Stimulated activated CD8-positive, alpha-beta memory T cell treated with anti-CD3 and anti-CD28 coated beads, Interleukin-12 subunit alpha, Interleukin-12 subunit beta, amount 100 ng/mL, for 24 hours (primary cell): ENCODE data around the gene GRM5.
"Not testable (repeated sequence)": the region's sequence is repeated elsewhere in the genome, so short reads cannot be mapped to it uniquely, and the experiment has no call there.

Source experiments
- DNase-seq: peaks from one replicate; pipeline ENCODE4 v3.0.0-alpha.2; 2020; ENCODE audit errors: extremely low read depth

The GRM5 gene

DNA sequence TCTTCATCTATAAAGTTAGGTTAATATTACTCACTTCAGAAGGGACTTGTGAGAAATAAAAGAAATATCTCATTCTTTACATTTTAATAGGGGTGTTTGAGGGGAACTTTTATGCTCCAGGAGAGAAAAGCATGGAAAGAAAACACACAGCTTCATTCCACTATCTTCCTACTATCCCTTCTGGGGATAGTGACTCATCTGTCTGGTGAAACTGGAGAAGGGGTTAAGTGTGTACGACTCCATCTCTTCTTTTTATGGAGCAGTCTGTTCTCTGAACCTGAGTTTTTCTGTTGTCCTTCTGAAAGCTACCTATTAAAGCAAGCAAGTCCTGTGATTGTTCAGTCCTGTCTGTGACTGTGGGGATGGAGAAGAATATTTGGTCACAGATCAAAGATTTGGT is 227.6 kb downstream of the GRM5 start:
- not testable (repeated sequence) for DNase-seq

DNA sequence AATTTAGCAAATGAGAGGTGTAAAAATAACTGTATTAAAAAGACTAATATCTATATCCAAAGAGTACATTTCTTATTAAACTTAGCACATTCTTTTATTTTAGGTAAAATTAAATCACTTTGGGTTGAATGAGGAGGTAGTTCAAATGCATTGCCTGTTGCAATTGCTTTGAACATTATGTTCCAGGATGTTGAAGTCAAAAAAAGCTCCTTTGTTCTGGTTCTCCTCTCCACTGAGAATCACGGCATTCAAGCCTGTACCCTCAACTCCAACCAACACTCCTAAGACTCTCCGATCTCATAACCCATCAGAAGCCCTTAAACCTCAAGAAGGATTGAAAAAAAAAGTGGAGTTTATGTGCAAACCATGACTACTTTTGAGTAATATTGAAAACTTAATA is 230.1 kb downstream of the GRM5 start:
- DNase-seq = not testable (repeated sequence)

- no peak for DNase-seq
Observed at GRCh38 chr11:88831303-88831890, 234.4 kb downstream of the GRM5 start.

- DNase-seq = no peak
Observed at GRCh38 chr11:88827018-88827676, 238.6 kb downstream of the GRM5 start.

- DNase-seq = no peak
Observed at GRCh38 chr11:88819616-88820015, 246.2 kb downstream of the GRM5 start.

DNA sequence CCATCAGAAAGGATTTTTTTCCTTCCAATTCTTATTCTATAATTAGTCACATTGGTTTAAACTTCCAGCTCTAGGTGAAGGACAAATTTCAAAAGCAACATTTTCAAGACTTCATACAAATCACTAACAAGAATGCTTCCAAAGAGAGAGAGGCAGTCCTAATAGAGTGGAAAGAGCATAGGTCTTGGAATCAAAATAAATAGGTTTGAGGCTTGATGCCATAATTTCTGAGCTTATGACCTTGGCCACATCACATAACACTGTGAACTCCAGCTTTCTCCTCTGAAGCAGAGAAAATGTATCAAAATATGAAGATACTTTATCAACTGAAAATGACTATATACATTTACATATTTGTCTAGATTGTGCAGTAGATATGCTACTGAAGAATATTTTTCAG is 246.8 kb downstream of the GRM5 start:
- no peak for DNase-seq

DNA sequence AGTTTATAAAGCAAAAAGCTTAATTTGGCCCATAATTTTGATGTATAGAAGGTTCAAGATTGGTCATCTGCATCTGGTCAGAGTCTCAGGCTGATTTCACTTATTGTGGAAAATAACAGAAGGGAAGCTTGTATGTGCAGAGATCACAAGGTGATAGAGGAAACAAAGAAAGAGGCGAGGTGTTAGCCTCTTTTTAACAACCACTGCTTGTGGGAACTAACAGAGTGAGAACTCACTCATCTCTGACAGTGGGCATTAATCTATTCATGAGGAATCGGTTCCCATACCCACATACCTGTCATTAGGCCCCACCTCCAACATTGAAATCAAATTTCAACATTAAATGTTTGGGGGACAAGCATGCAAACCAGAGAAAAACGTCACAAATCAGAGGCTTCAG is 250.3 kb downstream of the GRM5 start:
- no peak for DNase-seq

- no peak for DNase-seq
Observed at GRCh38 chr11:88814076-88814475, 251.7 kb downstream of the GRM5 start.

DNA sequence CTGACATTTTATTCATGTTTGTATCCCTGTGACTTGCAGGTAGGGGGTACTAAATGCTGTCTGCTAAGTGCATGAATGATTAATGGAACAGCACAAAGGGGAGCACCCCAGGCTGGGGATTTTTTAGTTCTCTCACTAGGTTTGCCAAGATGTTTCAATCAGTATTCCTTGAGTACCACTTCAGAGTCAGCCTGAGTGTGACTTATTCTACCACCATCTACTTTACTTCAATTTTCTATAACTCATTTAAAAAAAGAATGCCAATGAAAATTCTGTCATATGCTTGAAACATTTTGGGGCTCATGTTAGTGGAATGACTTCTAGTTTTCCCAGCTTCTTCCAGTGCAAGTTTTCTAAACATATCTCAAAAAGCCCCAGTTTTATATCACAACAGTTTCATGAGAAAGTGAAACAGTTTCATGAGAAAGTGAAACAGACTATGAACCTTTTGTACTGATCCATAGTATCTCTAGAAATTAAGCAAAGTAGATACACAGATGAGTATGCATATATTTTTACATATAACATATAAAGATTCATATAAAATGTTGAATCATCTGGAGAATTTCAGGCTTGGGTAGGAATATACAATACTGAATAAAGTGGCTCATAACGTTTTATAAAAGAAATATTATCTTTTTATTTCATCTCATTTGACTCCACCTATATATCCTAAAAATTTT is 252.4 kb downstream of the GRM5 start:
- DNase-seq = no peak

- DNase-seq = no peak
Observed at GRCh38 chr11:88810420-88811097, 255.2 kb downstream of the GRM5 start.

DNA sequence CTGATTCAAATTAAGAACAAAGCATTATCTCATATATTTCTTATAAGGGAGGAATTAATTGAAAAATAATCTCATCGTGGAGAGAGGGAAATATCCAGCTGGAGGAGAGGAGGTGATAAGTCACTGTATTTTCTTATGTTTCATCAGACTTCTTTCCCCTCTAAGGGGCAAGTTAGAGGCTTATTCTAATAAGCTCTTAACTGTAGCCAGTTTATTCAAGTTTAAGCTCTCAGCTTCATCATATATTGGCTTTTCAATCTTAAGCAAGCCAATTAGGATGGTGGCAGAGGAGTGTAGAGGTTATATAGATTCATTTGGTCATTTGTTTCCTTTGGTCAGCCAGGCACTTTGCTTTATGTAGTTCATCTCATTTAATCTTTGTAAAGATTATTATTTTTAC is 256.7 kb downstream of the GRM5 start:
- no peak for DNase-seq

GRCh38 chr11:88807349-88807748 is 258.4 kb downstream of the GRM5 start:
- no peak for DNase-seq

DNA sequence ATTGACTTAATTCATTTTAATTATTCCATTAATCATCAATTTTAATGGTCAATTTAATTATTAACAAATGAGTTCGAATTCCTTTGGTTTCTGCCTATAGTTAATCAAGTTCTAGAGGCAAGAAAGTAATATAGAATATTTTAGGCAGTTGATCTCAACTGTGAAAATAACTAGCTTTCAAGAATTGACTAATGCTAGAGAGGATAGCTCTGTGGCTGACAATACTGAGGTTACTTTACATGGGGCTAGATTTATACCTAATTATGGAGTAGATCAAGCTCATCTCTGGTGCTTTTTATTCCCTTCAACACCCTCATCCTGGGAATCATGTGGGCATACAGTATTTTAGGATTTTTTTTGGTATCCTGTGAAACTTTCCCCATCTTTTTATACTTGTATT is 259.4 kb downstream of the GRM5 start:
- no peak for DNase-seq

DNA sequence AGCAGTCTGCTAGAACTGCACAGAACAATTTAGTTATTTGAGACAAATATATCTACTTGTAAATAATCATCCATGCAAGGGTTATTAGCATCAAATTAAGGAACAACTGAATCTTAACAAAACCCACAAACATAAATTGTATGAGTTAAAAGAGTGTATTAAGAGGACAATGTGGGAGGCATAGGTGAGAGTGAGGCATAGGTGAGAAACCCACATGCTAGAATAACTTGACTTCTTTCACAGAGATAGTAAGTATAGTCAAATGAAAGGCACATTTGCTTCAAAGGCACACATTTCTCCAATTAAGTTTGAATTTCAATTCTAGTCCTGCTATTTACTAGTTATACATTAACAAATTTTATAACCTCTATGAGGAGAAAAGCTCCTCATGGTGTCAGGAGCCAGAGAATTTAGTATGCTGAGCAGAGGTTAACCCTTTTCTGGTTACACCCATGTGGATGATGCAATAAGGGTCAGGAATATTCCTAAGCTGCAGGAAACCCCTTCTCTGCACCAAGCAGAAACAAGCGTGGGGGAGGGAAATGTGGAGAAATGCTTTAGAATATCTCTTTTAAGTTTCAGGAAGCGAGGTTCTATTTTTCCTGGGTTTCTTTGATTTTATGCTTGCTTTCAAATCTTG is 264.2 kb downstream of the GRM5 start:
- DNase-seq = no peak

DNA sequence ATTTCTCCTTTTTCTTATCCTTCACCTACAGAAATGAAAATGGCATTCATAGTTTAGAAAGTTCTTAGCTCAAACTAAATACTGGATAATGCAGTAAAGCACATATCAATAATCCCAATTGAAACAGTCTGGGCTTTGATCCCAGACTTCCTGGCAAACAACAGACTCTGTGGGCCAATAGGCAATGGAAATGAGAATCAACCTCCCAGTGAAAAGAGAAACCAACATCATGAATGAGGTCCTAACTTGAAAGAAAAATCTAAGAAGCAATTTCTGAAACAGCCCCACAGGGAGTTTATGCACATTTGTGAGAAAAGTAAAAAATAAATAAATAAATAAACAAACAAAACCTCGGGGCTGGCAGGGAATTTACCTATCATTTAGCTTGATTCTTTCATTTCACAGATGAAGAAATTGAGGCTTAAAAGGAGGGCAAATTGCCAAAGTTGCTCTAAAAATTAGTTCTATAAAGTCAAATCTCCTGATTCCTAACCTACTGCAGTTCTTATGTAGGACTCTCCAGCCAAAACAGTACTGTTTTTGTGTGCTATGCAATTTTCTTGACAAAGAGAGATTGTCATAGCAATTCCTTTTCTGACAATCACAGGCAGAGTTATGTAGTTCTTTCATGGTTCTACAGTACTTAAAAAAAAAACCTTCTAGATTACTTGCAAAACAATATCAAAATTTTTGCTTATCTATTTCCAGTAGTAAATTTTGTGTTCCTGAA is 265.8 kb downstream of the GRM5 start:
- DNase-seq = no peak

DNA sequence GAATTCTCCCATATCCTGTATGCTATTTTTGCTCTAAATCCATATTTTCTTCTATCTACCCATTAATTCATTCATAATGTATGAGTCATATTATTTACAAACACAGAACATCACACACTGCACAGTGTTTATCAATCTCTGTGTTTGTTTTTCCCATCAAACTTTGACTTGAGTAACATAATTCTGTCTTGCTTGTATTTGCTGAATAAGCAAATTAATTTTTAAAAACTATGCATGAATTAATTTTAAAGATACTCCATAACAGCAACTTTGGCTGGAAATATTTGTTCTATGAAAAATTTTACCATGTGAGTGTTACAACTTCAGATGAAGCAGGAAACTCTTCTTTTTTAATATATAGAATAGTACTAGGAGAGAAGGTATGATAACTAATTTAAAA is 275.6 kb downstream of the GRM5 start:
- no peak for DNase-seq

GRCh38 chr11:88779577-88779976 is 286.2 kb downstream of the GRM5 start:
- DNase-seq = no peak

DNA sequence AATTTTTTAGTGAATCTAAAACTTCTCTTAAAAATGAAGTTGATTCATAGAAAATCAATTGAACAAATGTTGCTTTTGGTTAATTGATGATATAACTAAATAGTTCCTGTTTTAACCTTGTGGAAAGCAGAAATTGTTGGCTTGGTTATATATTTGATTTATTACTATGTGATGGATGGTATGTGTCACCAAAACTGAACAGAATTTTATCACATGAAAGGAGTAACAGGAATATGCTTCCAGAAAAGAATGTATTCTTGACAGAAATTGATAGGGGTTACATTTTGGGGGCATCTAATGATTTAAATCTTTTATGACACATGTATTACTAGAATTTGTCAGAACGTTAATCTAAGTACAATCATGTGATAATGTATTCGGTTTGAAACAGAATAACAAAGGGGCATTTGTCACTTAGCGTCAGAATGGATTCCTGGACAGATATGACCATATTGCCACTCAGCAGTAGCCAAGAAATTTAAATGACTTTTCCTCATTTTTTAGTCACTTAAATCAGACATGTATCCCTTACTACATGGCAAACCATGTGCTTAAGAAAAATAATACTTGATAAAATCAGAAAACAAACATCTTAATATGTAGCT is 295.2 kb downstream of the GRM5 start:
- DNase-seq = no peak

- no peak for DNase-seq
Observed at GRCh38 chr11:88744140-88744539, 321.6 kb downstream of the GRM5 start.

- DNase-seq = no peak
Observed at GRCh38 chr11:88739524-88739923, 326.3 kb downstream of the GRM5 start.

GRCh38 chr11:88709567-88709966 is 356.2 kb downstream of the GRM5 start:
- DNase-seq = no peak
